ENCODE data around the gene TMEM161A.
"Not testable (repeated sequence)": the region's sequence is repeated elsewhere in the genome, so short reads cannot be mapped to it uniquely, and the experiment has no call there.

The TMEM161A gene

DNA sequence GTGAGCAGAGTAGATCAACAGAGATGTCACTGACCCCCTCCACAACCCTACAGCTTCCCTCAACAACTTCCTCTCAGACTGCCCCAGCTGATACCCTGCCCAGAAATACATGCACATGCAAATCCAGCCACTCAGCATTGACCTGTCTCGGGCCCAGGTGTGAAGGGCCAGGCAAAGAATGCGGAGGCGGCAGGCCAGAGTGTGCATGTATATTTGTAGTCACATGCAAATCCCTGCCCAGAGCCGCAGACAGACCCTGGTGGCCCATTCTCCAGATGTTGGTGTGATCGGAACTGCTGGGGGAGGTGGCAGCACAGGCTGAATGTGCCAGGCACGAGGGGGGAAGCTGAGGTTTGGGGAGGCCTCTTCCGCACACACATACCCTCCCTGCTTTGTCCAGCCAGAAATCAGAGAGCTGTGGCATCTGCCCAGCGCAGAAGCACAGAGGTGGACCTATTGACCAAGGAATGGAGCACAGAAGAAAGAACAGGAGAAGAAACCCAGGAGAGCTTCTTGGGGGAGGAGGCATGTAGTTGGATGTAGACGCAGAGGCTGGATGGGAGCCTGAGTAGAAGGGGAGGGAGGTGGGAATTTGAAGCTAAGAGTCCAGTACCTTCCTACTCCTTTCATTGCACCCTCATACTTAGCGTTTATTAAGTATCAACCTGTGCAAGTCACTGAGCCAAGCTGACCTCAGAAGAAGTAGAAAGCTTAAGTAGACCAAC lies 17.4 kb upstream of the TMEM161A start:
- no peak for DNase-seq

DNA sequence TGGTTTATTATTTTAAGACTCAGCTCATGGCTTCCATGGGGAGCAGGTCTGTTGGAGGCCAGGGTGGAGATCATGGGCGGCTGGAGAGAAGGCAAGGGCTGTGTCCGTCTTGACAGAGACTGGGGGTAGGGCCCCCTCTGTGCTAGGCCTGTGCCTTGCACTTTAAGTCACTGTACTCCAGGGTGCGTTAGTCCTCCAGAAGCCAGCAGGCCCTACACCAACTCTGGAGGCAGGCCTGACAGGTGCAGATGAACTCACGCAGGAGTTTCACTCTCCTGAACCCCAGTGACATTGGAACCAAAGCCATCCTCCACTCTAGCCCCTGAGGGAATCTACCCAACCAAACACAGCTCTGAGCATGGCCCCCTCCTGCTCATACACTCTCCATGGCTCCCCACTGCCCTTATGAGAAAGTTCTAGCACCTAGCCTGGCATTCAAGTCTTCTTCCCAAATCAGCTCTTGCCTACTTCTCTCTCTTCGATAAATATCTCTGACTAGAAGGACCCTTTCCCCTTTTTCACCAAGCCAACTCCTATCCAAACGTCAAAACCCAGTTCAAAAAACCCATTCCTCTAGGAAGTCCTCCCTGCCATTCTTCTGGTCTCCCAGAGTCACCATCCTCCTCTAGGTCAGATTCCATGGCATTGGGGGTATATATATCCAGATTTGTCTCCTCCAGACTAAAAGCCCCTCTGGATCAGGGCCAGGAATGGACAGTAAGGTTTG lies 16.7 kb upstream of the TMEM161A start:
- DNase-seq: no peak

DNA sequence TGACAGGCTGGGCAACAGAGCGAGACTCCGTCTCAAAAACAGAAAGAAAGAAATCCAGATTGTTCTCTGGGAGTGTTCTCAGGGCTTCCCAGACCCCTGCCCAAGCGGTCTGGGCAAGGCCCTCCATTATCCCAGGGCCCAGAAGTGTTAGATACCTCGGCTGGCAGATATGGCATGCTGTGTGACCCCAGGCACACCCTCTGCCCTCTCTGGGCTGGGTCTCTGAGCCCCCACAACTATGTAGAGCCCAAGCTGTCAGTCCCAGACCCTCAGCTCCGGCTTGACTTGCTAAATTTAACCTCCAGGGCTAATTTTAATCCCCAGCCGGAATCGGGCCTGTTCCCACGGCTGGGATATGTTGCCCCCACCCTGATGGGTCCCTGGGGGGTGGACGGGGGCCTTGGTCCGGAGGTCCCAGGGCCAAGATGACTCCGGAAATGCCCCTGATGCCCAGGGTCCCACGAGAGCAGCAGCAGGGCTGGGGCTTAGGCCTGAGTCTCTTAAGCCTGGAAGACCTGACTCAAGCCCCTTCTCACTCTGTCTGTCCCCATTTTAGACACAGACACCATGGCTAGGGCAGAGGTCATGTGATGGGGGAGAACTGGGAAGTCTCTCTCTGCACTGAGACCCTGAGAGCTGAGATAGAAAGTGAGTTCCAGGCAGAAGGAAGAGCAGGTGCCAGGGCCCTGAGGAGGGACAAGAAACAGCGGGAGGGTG lies 14.5 kb upstream of the TMEM161A start:
- no peak for DNase-seq

DNA sequence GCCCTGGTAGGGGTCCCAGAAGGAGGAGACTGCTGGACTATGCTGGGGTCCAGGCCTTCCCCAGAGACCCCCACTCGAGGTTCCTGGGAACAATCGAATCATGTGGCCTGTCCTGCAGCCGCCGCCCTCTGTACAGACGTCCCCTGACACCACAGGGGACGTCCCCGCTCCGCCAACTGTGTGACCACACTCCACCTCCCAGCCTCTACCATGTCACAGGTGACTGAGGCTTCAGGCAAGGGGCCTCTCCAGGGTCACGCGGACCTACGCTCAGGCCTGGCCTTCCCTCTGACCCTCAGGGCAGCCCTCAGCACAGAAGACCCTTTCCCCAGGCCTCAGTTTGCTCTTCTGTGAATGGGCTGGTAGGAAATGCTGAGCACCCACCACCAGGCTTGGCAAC lies 13.1 kb upstream of the TMEM161A start:
- DNase-seq: no peak

DNA sequence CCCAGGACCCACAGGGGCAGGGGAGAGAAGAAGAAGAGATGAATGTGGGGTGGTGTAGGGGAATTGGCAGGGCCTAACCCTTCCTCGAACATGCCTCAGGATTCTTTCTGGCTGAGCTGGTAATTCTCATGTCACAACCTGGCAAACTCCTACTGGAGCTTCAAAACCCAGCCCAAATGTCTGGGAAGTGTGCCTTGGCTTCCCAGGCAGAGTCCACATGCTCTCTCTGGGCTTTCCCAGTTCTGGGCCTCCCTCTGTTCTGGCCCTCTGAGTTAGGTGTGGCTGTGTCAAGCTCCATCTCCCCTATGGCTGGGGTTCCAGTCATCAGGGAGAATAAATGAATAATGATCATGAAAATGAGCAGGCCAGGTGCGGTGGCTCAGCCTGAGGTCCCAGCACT lies 11.2 kb upstream of the TMEM161A start:
- DNase-seq: no peak

GRCh38 chr19:19148504-19148903 lies 10.2 kb upstream of the TMEM161A start:
- DNase-seq: not testable (repeated sequence)

DNA sequence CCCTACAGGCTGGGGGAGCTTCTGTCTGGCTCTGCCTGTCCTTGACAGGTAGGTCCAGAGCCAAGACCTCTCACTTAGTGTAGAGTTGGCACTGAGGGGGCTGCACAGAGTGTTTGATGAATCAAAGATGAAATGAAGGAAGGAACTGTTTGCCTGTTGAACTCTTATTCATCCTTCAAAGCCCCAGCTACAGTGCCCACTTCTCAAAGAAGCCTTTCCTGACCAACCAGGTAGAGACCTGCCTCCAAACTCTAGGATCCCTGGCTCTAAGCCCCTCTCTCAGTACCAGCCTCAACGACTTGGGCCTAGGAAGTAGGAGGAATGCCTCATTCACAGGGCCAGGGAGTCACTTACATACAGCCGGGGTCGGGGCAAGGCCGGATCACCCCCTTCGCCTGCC lies 9.1 kb upstream of the TMEM161A start:
- no peak for DNase-seq

DNA sequence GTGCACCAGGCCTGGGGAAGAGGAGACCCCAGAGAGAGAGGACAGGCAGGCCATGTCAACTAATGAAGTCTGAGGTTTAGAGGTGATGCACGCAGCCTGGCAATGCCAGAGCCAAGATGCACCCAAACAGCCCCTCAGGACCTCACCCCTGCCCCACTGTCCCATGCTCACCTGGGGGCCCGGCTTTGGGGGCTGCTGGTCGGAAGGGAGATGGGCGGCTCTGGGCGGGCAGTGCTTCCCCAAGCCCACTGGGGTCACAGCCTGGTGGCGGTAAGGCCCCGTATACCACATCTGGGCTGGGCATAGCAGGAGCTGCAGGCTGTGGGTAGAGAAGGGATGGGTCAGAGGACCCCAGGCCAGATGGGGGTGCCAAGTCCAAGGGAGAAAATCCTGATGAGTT lies 8.6 kb upstream of the TMEM161A start:
- DNase-seq: no peak

DNA sequence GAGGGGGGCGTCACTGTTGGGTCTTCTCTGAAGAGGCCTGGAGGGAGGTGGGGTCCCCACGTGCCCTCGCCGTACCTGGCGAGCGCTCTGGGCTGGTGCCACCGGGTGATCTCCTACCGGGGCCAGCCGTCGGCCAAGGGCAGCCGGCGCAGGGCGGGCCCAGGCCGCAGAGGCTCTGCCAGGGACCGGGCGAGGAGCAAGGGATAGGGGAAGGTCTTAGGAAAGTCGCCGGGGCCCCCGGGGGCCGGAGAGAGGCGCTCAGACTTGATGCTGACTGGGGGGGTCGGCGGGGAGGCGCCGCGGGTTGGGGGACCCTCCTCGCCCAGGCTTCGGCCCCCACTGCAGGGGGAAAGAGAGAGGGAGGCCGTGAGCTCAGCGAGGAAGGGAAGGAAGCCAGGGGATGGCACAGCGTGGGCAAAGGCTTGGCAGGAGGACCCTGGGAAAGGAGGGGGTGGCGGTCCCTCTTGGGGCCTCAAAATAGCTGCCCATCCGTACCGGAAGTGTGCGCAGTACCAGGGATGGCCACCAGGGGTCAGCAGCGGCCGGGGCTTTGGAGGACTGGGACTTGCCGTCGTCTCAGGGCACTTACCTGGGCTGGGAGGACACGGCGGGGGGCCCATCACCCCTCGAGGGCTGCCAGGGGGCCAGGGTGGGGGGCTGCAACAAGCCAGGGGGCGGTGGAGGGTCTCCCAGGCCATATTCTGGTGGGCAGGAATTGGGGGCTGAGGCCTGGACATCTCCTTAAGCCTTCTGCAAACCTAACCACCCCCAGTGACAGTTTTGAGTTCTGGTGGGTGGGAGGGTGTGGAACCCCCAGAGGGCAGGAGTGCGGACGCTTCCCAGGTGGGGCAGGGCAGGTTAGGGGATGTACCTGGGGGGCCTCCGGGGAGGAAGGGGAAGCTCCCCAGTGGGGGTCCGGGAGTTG lies 7.7 kb upstream of the TMEM161A start:
- DNase-seq: peak in 11 of 14 donors; percentile 1 to 70 (median 22)

DNA sequence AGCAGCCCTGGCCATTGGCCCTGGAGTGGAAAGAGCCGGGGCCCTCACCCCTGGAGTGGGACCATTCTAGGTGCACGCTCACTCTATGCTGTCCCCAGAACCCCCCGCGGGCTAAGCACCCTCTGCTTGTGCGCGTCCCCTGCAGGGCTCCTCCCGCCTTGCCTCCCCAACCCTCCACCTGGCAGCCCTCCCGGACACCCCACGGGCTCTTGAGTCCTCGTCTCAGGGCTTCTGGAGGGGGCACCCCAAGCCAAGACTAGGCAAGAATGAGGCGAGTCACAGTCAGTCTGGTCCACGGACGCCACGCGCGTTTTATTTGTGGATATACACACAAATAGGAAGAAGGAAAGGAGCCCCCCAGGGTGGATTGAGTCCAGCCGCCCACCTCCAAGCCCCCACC lies 7.0 kb upstream of the TMEM161A start:
- no peak for DNase-seq

- no peak for DNase-seq
Measured at GRCh38 chr19:19142347-19142746, 4.1 kb upstream of the TMEM161A start.

GRCh38 chr19:19140476-19140875 lies 2.2 kb upstream of the TMEM161A start:
- DNase-seq: no peak

DNA sequence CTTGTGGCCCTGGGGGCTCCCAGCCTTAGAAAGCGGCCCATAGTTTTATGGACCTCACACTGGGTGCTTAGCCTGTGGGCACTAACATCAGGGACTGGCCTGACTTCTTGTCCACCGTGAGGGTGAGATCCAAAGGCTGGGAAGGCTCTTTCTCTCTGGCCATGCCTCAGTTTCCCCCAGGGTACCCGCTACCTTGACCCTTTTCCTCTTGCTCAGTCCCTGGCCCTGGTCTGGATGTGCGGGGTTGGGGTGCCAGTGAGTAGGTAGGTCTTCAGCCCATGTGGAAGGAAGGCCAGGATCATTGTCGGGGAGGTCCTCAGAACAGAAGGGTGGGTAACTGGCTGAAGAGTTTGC lies 1.6 kb upstream of the TMEM161A start:
- DNase-seq: no peak

DNA sequence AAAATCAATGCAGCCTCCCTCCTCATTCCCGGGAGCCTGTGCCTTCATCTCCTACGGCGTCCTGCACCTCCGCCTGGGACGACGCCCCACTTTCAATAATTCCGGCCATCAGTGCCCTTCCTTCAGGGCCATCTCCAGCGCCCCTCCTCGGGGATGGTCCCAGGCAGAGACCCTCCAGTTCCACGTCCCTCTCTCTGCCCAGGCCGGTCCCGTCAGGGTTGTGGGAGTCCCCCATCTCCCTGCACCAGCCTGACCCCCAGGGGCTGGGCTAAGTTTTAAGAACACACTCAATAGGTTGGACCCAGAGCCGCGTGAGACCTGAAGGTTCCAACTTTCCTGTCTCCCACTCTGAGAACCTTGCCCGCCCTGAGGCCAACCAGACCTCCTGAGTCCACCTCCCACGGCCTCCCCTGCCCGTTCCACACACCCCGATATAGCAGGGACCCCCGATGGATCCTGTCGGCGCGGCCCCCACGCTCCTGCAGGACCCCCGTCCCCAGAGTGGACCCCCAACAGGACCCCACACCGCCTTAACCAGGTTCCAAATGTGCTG lies 646 bp downstream of the TMEM161A start:
- no peak for DNase-seq

DNA sequence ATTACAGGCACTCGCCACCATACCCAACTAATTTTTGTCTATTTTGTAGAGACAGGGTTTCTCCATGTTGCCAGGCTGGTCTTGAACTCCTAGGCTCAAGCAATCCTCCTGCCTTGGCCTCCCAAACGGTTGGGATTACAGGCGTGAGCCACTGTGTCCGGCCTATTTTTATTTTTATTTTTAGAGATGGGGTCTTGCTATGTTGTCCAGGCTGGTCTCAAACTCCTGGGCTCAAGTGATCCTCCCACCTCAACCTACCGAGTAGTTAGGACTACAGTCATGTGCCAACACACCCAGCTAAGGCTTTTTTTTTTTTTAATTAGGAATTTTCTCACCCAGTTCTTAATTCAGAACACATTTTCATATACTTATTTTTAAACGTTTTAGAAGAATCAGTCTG lies 2.6 kb downstream of the TMEM161A start:
- DNase-seq: not testable (repeated sequence)

DNA sequence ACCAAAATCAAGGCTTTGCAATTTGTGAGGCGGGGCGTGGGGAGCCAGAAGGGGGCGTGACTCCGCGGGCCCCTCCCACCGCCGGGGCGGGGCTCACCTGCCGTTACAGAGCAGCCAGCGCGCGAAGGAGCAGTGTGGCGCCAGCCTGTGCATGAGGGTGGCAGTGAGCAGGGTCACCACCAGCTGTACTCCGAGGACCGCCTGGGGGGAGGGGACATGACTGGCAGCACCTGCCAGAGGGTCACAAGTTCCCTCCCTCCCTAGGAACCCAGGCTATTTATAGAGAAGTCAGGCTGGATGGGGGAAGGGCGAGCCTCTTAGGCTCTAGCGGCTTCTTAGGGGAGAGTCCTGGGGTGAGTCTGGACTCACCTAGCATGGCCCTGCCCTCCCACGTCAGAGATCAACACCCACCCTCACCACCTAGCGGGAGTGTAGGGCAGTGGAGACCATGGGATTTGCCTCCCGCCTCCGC lies 3.6 kb downstream of the TMEM161A start:
- no peak for DNase-seq

DNA sequence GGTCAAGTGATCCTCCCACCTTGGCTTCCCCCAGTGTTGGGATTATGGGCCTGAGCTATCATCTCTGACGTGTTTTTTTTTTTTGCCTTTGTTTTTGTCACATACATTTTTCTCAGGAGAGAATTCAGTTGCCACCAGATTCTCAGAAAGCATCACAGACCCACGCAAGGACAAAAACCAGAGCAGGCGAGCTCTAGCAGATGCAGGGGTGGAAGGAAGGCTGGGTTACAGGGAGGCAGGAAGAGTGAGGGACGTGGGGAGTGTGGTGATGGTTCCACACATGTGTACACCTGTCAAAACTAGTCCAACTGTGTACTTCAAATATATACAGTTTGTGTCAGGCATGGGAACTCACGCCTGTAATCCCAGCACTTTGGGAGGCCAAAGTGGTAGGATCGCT lies 4.3 kb downstream of the TMEM161A start:
- no peak for DNase-seq

DNA sequence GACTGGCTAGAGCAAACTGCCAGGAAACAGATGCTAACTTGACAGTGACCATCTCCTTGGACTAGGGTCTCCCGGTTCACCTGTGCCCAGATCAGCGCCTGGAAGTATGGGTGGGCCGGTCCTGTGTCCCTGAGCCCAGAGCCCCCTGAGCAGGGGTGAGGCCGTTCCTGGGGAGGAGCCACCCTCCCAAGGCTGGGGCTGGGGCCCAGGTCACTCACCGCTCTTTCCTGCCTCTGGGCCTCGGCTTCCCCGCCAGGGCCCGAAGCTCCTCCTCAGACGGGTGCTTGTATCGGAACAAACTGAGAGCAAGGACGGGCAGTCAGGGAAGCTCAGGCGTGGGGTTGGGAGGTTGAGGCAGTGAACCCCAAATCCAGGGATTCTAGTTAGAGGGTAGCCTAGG lies 5.4 kb downstream of the TMEM161A start:
- DNase-seq: no peak

DNA sequence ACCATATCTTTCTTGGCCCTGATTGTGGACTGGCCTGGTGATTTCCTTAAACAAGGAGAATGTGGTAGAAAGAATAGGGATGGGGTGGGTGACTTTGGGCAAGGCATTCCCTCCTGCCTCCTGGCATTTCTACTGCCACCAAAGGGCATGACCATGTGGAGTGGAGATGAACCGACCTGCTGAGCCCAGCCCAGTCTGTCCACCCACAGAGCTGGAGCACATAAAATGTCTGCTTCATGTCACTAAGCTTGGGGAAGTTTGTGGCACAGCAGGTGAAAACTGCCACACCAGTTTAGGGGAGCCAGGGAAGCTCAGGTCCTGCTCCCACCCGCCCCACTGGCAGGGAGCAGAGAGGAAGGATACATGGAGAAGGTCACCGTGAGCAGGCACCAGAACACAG lies 6.3 kb downstream of the TMEM161A start:
- DNase-seq: no peak

DNA sequence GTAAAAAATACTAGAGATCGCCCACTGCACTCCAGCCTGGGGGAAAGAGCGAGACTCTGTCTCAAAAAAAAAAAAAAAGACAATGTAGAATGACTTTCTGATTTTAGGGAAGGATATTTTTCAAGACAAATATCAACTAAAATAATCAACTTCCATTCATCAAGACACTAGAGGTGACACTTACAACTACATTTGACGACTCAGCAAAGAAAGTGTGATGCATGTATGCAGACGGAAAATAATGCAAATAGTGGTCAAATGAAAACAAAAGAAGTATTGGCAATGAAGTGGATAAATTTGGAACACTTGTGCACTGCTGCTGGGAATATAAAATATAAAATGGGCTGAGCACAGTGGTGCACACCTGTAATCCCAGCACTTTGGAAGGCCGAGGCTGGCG lies 12.2 kb downstream of the TMEM161A start:
- DNase-seq: no peak

DNA sequence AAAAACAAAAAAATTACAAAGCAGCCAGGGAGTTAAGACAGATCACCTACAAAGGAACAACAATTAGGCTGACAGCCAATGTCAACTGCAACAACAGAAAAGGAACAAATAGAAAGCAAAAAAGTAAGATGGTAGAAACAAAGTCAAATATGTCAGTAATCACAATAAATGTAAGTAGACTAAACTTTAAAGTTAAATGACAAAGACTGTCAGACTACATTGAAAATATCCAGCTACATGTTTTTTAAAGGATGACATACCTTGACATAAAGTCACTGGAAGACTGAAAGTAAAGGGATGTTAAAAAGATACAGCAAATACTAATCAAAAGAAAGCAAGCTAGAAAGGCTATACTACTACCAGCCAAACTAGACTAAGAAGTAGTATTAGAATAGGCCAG lies 14.9 kb downstream of the TMEM161A start:
- DNase-seq: no peak

GRCh38 chr19:19122902-19123301 lies 15.4 kb downstream of the TMEM161A start:
- no peak for DNase-seq

All from C1 segment of cervical spinal cord (tissue), 14 donors.